ENCODE data around the gene ZFYVE28. TPM values are rescaled to one million over a fixed set of nuclear protein-coding genes. Genes with fewer than 3 reads are reported as not detected.
"Not testable (repeated sequence)": the region's sequence is repeated elsewhere in the genome, so short reads cannot be mapped to it uniquely, and the experiment has no call there.

The ZFYVE28 gene
- total RNA-seq, 1 donor from 2014 or later, result 0.44 TPM

DNA sequence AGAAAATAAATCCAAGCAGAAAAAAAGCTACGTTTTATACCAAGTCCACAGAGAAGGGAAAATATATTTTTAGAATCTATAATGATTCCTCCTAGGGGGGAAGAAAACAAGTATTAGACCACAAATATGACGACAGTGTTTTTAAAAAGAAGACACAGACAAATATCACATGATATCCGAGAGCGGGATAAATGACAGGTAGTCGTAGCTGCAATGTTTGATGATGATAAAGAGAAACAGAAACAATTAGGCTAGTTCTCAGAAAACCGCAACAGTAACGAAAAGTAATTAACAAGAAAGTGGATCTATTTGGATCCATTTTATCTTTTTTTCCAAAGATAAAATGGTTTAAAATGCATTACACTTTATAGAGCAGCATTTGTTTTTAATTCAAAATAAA is 177.4 kb downstream of the ZFYVE28 start:
- Mint-ChIP-seq H3K27me3 (ENCODE audit: unreplicated experiment) (peaks cover 5% of the 10 kb centered on the region), H3K27ac (ENCODE audit: unreplicated experiment) (peak overlapping the region; percentile 68), H3K36me3 (ENCODE audit: low read depth, unreplicated experiment) (peaks cover 15% of the 10 kb centered on the region), H3K4me1 (ENCODE audit: unreplicated experiment) (peaks cover 33% of the 10 kb centered on the region), H3K4me3 (ENCODE audit: unreplicated experiment) (peak overlapping the region; percentile 90), H3K9me3 (ENCODE audit: unreplicated experiment) (no peaks in the 10 kb centered on the region)
- no peak for DNase-seq (ENCODE audit: low spot score)
- TF ChIP-seq, protein P1, sequence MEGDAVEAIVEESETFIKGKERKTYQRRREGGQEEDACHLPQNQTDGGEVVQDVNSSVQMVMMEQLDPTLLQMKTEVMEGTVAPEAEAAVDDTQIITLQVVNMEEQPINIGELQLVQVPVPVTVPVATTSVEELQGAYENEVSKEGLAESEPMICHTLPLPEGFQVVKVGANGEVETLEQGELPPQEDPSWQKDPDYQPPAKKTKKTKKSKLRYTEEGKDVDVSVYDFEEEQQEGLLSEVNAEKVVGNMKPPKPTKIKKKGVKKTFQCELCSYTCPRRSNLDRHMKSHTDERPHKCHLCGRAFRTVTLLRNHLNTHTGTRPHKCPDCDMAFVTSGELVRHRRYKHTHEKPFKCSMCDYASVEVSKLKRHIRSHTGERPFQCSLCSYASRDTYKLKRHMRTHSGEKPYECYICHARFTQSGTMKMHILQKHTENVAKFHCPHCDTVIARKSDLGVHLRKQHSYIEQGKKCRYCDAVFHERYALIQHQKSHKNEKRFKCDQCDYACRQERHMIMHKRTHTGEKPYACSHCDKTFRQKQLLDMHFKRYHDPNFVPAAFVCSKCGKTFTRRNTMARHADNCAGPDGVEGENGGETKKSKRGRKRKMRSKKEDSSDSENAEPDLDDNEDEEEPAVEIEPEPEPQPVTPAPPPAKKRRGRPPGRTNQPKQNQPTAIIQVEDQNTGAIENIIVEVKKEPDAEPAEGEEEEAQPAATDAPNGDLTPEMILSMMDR (IDR thresholded peaks at IDR 0.05; ENCODE audit: unreplicated experiment), result no peak

DNA sequence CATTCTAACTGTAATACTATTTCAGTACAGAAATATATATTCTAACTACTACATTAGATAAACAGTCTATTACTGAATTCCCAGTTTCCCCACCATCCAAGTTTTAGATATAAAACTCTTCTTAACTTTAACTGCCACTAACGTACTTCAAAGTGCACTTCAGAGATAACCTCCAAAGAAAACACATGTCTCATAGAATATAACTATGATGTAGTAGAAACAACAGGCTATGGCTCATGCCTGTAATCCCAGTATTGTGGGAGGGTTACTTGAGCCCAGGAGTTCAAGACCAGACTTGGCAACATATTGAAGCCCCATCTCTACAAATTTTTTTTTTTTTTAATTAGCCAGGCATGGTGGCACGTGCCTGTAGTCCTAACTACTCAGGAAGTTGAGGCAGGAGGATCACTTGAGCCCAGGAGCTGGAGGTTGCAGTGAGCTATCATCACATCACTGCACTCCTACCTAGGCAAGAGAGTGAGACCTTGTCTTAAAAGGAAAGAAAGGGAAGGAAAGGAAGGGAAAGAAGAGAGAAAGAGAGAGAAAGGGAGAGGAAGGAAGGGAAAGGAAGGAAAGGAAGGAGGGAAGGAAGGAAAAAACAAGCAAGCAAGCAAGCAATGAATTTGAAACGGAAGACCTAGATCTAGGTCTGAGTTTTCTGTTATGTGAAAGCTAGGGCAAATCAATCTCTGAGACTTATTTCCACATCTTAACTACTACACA is 181.3 kb downstream of the ZFYVE28 start:
- no peaks in the 10 kb centered on the region for H3K27me3 Mint-ChIP-seq (ENCODE audit: unreplicated experiment)
- DNase-seq (ENCODE audit: low spot score), result no peak
- H3K4me3 Mint-ChIP-seq (ENCODE audit: unreplicated experiment), result no peak overlapping the region
- H3K27ac Mint-ChIP-seq (ENCODE audit: unreplicated experiment), result no peak overlapping the region
- no peaks in the 10 kb centered on the region for H3K9me3 Mint-ChIP-seq (ENCODE audit: unreplicated experiment)
- H3K4me1 Mint-ChIP-seq (ENCODE audit: unreplicated experiment), result peaks cover 27% of the 10 kb centered on the region
- peaks cover 3% of the 10 kb centered on the region for H3K36me3 Mint-ChIP-seq (ENCODE audit: low read depth, unreplicated experiment)
- TF ChIP-seq, protein P1 (IDR thresholded peaks at IDR 0.05; ENCODE audit: unreplicated experiment), result no peak

DNA sequence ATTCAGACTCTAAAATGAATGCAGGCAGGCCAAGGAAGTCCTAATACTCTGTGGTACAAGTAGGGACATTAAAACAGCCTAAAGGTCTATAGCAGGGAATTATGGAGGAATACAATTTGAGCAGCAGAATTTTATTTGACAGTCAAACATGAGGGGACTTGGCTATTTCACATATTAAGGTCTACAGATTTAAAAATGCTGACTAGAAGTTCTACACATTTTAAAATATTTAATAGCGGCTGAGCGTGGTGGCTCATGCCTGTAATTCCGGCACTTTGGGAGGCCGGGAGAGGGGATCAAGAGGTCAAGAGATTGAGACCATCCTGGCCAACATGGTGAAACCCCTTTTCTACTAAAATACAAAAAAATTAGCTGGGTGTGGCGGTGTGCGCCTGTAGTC is 187.4 kb downstream of the ZFYVE28 start:
- H3K4me1 Mint-ChIP-seq (ENCODE audit: unreplicated experiment), result no peaks in the 10 kb centered on the region
- no peaks in the 10 kb centered on the region for H3K27me3 Mint-ChIP-seq (ENCODE audit: unreplicated experiment)
- no peak for DNase-seq (ENCODE audit: low spot score)
- no peaks in the 10 kb centered on the region for H3K9me3 Mint-ChIP-seq (ENCODE audit: unreplicated experiment)
- H3K4me3 Mint-ChIP-seq (ENCODE audit: unreplicated experiment), result no peak overlapping the region
- no peak overlapping the region for H3K27ac Mint-ChIP-seq (ENCODE audit: unreplicated experiment)
- H3K36me3 Mint-ChIP-seq (ENCODE audit: low read depth, unreplicated experiment), result no peaks in the 10 kb centered on the region
- TF ChIP-seq, protein P1 (IDR thresholded peaks at IDR 0.05; ENCODE audit: unreplicated experiment), result no peak

DNA sequence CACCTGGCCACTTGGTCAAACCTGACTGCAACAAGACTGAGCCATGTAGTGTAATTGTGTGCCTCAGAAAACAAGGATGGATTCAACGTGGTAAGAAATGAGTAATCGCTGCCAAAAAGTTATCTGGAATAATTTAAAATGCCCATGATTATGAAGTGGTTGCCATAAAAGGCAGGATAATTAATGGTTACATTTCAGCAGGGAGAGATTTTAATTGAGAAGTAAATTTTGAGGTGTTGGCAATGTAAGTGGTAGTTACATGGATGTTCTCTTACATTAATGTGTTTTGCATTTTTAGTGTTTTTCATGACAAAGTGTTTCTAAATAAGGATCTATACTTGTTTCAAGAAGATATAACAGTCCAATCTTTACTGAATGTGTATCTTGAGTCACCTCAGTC is 192.2 kb downstream of the ZFYVE28 start:
- Mint-ChIP-seq H3K9me3 (ENCODE audit: unreplicated experiment) (no peaks in the 10 kb centered on the region), H3K36me3 (ENCODE audit: low read depth, unreplicated experiment) (peaks cover 4% of the 10 kb centered on the region), H3K4me1 (ENCODE audit: unreplicated experiment) (no peaks in the 10 kb centered on the region), H3K27me3 (ENCODE audit: unreplicated experiment) (peaks cover 1% of the 10 kb centered on the region), H3K27ac (ENCODE audit: unreplicated experiment) (no peak overlapping the region), H3K4me3 (ENCODE audit: unreplicated experiment) (no peak overlapping the region)
- no peak for DNase-seq (ENCODE audit: low spot score)
- TF ChIP-seq, protein P1 (IDR thresholded peaks at IDR 0.05; ENCODE audit: unreplicated experiment), result no peak

DNA sequence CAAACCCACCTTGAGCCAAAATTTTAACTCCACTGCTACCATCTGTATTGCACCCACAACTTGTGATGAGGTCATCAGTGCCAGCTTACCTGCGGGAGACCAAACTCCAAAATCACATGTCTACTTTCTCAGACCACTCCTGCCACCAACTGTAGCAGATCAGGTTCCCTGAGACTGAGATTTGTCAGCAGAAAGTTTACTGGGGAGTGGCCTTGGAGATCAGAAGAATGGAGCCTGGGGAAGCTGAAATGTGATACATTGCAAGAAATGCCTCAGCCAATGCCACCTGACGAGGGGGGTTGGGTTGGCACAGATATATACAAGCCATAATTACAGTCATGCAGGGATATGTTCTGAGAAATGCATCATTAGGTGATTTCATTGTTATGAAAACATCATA is 195.6 kb downstream of the ZFYVE28 start:
- H3K4me1 Mint-ChIP-seq (ENCODE audit: unreplicated experiment), result no peaks in the 10 kb centered on the region
- H3K4me3 Mint-ChIP-seq (ENCODE audit: unreplicated experiment), result no peak overlapping the region
- H3K27ac Mint-ChIP-seq (ENCODE audit: unreplicated experiment), result no peak overlapping the region
- H3K27me3 Mint-ChIP-seq (ENCODE audit: unreplicated experiment), result peaks cover 1% of the 10 kb centered on the region
- H3K36me3 Mint-ChIP-seq (ENCODE audit: low read depth, unreplicated experiment), result peaks cover 4% of the 10 kb centered on the region
- TF ChIP-seq, protein P1 (IDR thresholded peaks at IDR 0.05; ENCODE audit: unreplicated experiment), result no peak
- no peaks in the 10 kb centered on the region for H3K9me3 Mint-ChIP-seq (ENCODE audit: unreplicated experiment)
- no peak for DNase-seq (ENCODE audit: low spot score)

DNA sequence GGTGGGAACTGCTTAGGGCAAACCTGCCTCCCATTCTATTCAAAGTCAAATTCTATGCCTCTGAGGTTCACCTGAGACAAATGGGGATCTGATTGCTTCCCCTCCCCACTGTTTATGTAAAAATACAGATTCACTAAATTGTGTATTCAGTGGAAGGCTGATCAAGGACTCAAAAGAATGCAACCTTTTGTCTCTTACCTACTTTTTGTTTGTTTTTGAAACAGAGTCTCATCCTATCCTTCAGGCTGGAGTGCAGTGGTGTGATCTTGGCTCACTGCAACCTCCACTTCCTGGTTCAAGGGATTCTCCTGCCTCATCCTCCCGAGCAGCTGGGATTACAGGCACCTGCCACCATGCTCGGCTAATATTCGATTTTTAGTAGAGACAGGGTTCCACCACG is 197.1 kb downstream of the ZFYVE28 start:
- not testable (repeated sequence) for DNase-seq (ENCODE audit: low spot score); H3K27me3 Mint-ChIP-seq (ENCODE audit: unreplicated experiment); H3K4me3 Mint-ChIP-seq (ENCODE audit: unreplicated experiment); H3K36me3 Mint-ChIP-seq (ENCODE audit: low read depth, unreplicated experiment); H3K9me3 Mint-ChIP-seq (ENCODE audit: unreplicated experiment); H3K27ac Mint-ChIP-seq (ENCODE audit: unreplicated experiment); H3K4me1 Mint-ChIP-seq (ENCODE audit: unreplicated experiment)

Measured in endothelial cell (in vitro differentiated cells).